ENCODE results near the gene CYB561D2. TPM values are rescaled to one million over a fixed set of nuclear protein-coding genes. Genes with fewer than 3 reads are reported as not detected.
A peak's percentile ranks its signal among the peaks of the same experiment; 100 is the strongest.

The CYB561D2 gene
- total and polyA plus RNA-seq, 2 of the 13 experiments (the other 11 are each of a cell fraction or from before 2014, with no cell fraction given), result 11.1 to 17.2 TPM

- no peak for TF ChIP-seq ZHX2 (IDR thresholded peaks at IDR 0.05; ENCODE audit: low read depth)
- TF ChIP-seq ZHX2 (CRISPR knock-in tag; IDR thresholded peaks at IDR 0.05; ENCODE audit: borderline replicate concordance), result no peak
- no peak for TF ChIP-seq ATF4 (CRISPR knock-in tag; IDR thresholded peaks at IDR 0.05)
- no peak for TF ChIP-seq TBP (CRISPR knock-in tag; IDR thresholded peaks at IDR 0.05)
- no peak for TF ChIP-seq MIXL1 (CRISPR knock-in tag; IDR thresholded peaks at IDR 0.05)
- no peak for TF ChIP-seq ZNF329 (CRISPR knock-in tag; IDR thresholded peaks at IDR 0.05; ENCODE audit: low read depth)
- TF ChIP-seq MEIS2 (CRISPR knock-in tag; IDR thresholded peaks at IDR 0.05), result no peak
- peak; percentile 31; the same call in 1 of the 2 replicates for TF ChIP-seq ZNF263 (CRISPR knock-in tag; IDR thresholded peaks at IDR 0.05)
- peak; percentile 72 for TF ChIP-seq CHCHD3 (CRISPR knock-in tag; IDR thresholded peaks at IDR 0.05)
- TF ChIP-seq DNMT3B (CRISPR knock-in tag; conservative IDR thresholded peaks at IDR 0.05), result no peak
- peak; percentile 77 for TF ChIP-seq THAP11 (CRISPR knock-in tag; IDR thresholded peaks at IDR 0.05)
- TF ChIP-seq ZNF207 (IDR thresholded peaks at IDR 0.05; ENCODE audit: borderline replicate concordance), result no peak
- TF ChIP-seq PTBP1 (IDR thresholded peaks at IDR 0.05; ENCODE audit: low read depth, low read length, poor library complexity, severe bottlenecking), result peak; percentile 68
- 0 out of 2 replicates have a peak, but pooled peaks have one; percentile 13 for TF ChIP-seq ZNF44 (CRISPR knock-in tag; IDR thresholded peaks at IDR 0.05)
- no peak; the same call in 1 of the 2 replicates for TF ChIP-seq RFXANK (CRISPR knock-in tag; IDR thresholded peaks at IDR 0.05)
- TF ChIP-seq ZNF512 (CRISPR knock-in tag; IDR thresholded peaks at IDR 0.05), result no peak
- peak; percentile 80 for TF ChIP-seq ZNF768 (CRISPR knock-in tag; IDR thresholded peaks at IDR 0.05)
- TF ChIP-seq NBN (conservative IDR thresholded peaks at IDR 0.05), result no peak
- no peak for TF ChIP-seq ZBTB21 (CRISPR knock-in tag; IDR thresholded peaks at IDR 0.05)
- TF ChIP-seq KLF15 (CRISPR knock-in tag; IDR thresholded peaks at IDR 0.05; ENCODE audit: borderline replicate concordance), result no peak
- TF ChIP-seq, protein P1, sequence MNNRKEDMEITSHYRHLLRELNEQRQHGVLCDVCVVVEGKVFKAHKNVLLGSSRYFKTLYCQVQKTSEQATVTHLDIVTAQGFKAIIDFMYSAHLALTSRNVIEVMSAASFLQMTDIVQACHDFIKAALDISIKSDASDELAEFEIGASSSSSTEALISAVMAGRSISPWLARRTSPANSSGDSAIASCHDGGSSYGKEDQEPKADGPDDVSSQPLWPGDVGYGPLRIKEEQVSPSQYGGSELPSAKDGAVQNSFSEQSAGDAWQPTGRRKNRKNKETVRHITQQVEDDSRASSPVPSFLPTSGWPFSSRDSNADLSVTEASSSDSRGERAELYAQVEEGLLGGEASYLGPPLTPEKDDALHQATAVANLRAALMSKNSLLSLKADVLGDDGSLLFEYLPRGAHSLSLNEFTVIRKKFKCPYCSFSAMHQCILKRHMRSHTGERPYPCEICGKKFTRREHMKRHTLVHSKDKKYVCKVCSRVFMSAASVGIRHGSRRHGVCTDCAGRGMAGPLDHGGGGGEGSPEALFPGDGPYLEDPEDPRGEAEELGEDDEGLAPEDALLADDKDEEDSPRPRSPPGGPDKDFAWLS (CRISPR knock-in tag; IDR thresholded peaks at IDR 0.05; ENCODE audit: borderline replicate concordance), result no peak
These were observed 47.4 kb upstream of the CYB561D2 start, which contains the start of gene HYAL1 (continued) for GRCh38 chr3:50303013-50303815.
